ENCODE measurements around the gene GPR17. TPM values are rescaled to one million over a fixed set of nuclear protein-coding genes. Genes with fewer than 3 reads are reported as not detected.
A peak's percentile ranks its signal among the peaks of the same experiment; 100 is the strongest.

The GPR17 gene
- total RNA-seq, 2 donors from 2014 or later, result 0.24 TPM; not detected in 1

- Mint-ChIP-seq H3K36me3 (ENCODE audit: low read depth) (peaks cover 5% of the 10 kb centered on the region), H3K27me3 (ENCODE audit: insufficient read depth) (peaks cover 8% of the 10 kb centered on the region), H3K27ac (no peak overlapping the region), H3K4me3 (no peak overlapping the region), H3K9me3 (peaks cover under 1% of the 10 kb centered on the region), H3K4me1 (peaks cover 13% of the 10 kb centered on the region)
- H3K4me3 ChIP-seq (ENCODE audit: low read length), result no peak overlapping the region
- no peak overlapping the region for H3K27ac ChIP-seq (ENCODE audit: low read depth, low read length)
- no peaks in the 10 kb centered on the region for H3K9me3 ChIP-seq (ENCODE audit: control insufficient read depth, low read length)
- WGBS, 2 experiments (ENCODE audit: insufficient coverage in 1 of 2, insufficient read length in 1 of 2), result 93 to 94% methylated on average over 17 to 21 of the region's 21 CpGs
- TF ChIP-seq, protein P1, sequence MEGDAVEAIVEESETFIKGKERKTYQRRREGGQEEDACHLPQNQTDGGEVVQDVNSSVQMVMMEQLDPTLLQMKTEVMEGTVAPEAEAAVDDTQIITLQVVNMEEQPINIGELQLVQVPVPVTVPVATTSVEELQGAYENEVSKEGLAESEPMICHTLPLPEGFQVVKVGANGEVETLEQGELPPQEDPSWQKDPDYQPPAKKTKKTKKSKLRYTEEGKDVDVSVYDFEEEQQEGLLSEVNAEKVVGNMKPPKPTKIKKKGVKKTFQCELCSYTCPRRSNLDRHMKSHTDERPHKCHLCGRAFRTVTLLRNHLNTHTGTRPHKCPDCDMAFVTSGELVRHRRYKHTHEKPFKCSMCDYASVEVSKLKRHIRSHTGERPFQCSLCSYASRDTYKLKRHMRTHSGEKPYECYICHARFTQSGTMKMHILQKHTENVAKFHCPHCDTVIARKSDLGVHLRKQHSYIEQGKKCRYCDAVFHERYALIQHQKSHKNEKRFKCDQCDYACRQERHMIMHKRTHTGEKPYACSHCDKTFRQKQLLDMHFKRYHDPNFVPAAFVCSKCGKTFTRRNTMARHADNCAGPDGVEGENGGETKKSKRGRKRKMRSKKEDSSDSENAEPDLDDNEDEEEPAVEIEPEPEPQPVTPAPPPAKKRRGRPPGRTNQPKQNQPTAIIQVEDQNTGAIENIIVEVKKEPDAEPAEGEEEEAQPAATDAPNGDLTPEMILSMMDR (conservative IDR thresholded peaks at IDR 0.05), result no peak
- H3K9ac ChIP-seq (ENCODE audit: extremely low read depth, low read length, poor library complexity, severe bottlenecking), result no peak overlapping the region
- no peak for DNase-seq
- no peaks in the 10 kb centered on the region for H3K27me3 ChIP-seq (ENCODE audit: control insufficient read depth, insufficient read depth, low read length, poor library complexity, severe bottlenecking)
- peaks cover 5% of the 10 kb centered on the region for H3K36me3 ChIP-seq (ENCODE audit: control insufficient read depth, insufficient read depth, low read length)
- no peaks in the 10 kb centered on the region for H3K4me1 ChIP-seq (ENCODE audit: control insufficient read depth, insufficient read depth, low read length)
Measured at GRCh38 chr2:127697482-127698180, 51.7 kb downstream of the GPR17 start.

GRCh38 chr2:127698553-127699355 lies 52.8 kb downstream of the GPR17 start:
- TF ChIP-seq, protein P1 (conservative IDR thresholded peaks at IDR 0.05), result no peak
- peak overlapping the region; percentile 75 for H3K27ac Mint-ChIP-seq

GRCh38 chr2:127700527-127701192 lies 54.7 kb downstream of the GPR17 start:
- Histone ChIP-seq H3K27ac (ENCODE audit: low read depth, low read length) (peak overlapping the region; percentile 92), H3K4me3 (ENCODE audit: low read length) (peak overlapping the region; percentile 86), H3K36me3 (ENCODE audit: control insufficient read depth, insufficient read depth, low read length) (peaks cover 33% of the 10 kb centered on the region), H3K4me1 (ENCODE audit: control insufficient read depth, insufficient read depth, low read length) (peaks cover 3% of the 10 kb centered on the region), H3K9me3 (ENCODE audit: control insufficient read depth, low read length) (no peaks in the 10 kb centered on the region), H3K9ac (ENCODE audit: extremely low read depth, low read length, poor library complexity, severe bottlenecking) (peak overlapping the region; percentile 82), H3K27me3 (ENCODE audit: control insufficient read depth, insufficient read depth, low read length, poor library complexity, severe bottlenecking) (no peaks in the 10 kb centered on the region)
- Mint-ChIP-seq H3K4me1 (peaks cover 16% of the 10 kb centered on the region), H3K27me3 (ENCODE audit: insufficient read depth) (peaks cover 8% of the 10 kb centered on the region), H3K4me3 (peak overlapping the region; percentile 72), H3K36me3 (ENCODE audit: low read depth) (peaks cover 24% of the 10 kb centered on the region), H3K9me3 (no peaks in the 10 kb centered on the region), H3K27ac (peak overlapping the region; percentile 97)
- TF ChIP-seq, protein P1 (conservative IDR thresholded peaks at IDR 0.05), result no peak
- 43 to 55% methylated on average over 16 to 17 of the region's 17 CpGs for WGBS, 2 experiments (ENCODE audit: insufficient coverage in 1 of 2, insufficient read length in 1 of 2)
- peak; percentile 95 for DNase-seq

More at GRCh38 chr2:127698553-127699355, 52.8 kb downstream of the GPR17 start:
- Histone ChIP-seq H3K9me3 (ENCODE audit: control insufficient read depth, low read length) (no peaks in the 10 kb centered on the region), H3K27ac (ENCODE audit: low read depth, low read length) (no peak overlapping the region), H3K9ac (ENCODE audit: extremely low read depth, low read length, poor library complexity, severe bottlenecking) (no peak overlapping the region), H3K27me3 (ENCODE audit: control insufficient read depth, insufficient read depth, low read length, poor library complexity, severe bottlenecking) (no peaks in the 10 kb centered on the region), H3K4me3 (ENCODE audit: low read length) (no peak overlapping the region), H3K36me3 (ENCODE audit: control insufficient read depth, insufficient read depth, low read length) (peaks cover 14% of the 10 kb centered on the region), H3K4me1 (ENCODE audit: control insufficient read depth, insufficient read depth, low read length) (peaks cover 3% of the 10 kb centered on the region)
- Mint-ChIP-seq H3K4me1 (peaks cover 16% of the 10 kb centered on the region), H3K27me3 (ENCODE audit: insufficient read depth) (peaks cover 8% of the 10 kb centered on the region), H3K9me3 (no peaks in the 10 kb centered on the region), H3K36me3 (ENCODE audit: low read depth) (peaks cover 9% of the 10 kb centered on the region), H3K4me3 (no peak overlapping the region)
- peak; percentile 47 for DNase-seq
- 96 to 98% methylated on average over 19 to 27 of the region's 27 CpGs for WGBS, 2 experiments (ENCODE audit: insufficient coverage in 1 of 2, insufficient read length in 1 of 2)

Measured in endodermal cell (in vitro differentiated cells).